ENCODE results near the gene CMBL. TPM values are rescaled to one million over a fixed set of nuclear protein-coding genes. Genes with fewer than 3 reads are reported as not detected.
A peak's percentile ranks its signal among the peaks of the same experiment; 100 is the strongest.

The CMBL gene
- total and polyA plus RNA-seq, 2 of the 13 experiments (the other 11 are each of a cell fraction or from before 2014, with no cell fraction given) = 11.5 to 17.0 TPM

DNA sequence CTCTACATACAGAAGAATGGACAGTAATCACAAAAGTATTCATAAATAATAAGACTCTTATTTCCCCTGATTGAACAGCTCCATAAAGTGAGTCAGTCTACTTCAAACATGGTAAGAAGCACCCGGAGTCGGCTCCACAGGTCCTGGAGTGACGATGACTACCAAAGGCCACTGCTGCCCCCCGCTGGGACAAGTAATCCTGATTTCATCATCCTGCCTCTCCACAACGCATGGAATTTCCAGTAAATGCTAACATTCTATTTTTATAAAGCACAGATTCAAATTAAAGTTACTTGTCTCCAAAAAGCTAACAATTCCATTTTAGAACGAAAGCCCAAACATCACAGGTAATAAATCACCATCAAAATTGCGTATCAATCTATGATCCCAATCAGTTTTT lies 74.2 kb downstream of the CMBL start (continued):
- no peak for TF ChIP-seq ZNF383 (CRISPR knock-in tag; IDR thresholded peaks at IDR 0.05; ENCODE audit: borderline replicate concordance)
- no peak for TF ChIP-seq TAF15 (IDR thresholded peaks at IDR 0.05; ENCODE audit: low read depth, low read length, poor library complexity, severe bottlenecking)
- TF ChIP-seq ZNF558 (CRISPR knock-in tag; IDR thresholded peaks at IDR 0.05; ENCODE audit: borderline replicate concordance) = no peak
- TF ChIP-seq, protein P1, sequence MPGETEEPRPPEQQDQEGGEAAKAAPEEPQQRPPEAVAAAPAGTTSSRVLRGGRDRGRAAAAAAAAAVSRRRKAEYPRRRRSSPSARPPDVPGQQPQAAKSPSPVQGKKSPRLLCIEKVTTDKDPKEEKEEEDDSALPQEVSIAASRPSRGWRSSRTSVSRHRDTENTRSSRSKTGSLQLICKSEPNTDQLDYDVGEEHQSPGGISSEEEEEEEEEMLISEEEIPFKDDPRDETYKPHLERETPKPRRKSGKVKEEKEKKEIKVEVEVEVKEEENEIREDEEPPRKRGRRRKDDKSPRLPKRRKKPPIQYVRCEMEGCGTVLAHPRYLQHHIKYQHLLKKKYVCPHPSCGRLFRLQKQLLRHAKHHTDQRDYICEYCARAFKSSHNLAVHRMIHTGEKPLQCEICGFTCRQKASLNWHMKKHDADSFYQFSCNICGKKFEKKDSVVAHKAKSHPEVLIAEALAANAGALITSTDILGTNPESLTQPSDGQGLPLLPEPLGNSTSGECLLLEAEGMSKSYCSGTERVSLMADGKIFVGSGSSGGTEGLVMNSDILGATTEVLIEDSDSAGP (CRISPR knock-in tag; IDR thresholded peaks at IDR 0.05; ENCODE audit: borderline replicate concordance) = no peak
- TF ChIP-seq ZBTB1 (CRISPR knock-in tag; IDR thresholded peaks at IDR 0.05; ENCODE audit: borderline replicate concordance) = no peak
- TF ChIP-seq, protein P2, sequence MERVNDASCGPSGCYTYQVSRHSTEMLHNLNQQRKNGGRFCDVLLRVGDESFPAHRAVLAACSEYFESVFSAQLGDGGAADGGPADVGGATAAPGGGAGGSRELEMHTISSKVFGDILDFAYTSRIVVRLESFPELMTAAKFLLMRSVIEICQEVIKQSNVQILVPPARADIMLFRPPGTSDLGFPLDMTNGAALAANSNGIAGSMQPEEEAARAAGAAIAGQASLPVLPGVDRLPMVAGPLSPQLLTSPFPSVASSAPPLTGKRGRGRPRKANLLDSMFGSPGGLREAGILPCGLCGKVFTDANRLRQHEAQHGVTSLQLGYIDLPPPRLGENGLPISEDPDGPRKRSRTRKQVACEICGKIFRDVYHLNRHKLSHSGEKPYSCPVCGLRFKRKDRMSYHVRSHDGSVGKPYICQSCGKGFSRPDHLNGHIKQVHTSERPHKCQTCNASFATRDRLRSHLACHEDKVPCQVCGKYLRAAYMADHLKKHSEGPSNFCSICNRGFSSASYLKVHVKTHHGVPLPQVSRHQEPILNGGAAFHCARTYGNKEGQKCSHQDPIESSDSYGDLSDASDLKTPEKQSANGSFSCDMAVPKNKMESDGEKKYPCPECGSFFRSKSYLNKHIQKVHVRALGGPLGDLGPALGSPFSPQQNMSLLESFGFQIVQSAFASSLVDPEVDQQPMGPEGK (CRISPR knock-in tag; IDR thresholded peaks at IDR 0.05) = no peak
- TF ChIP-seq CENPX (CRISPR knock-in tag; IDR thresholded peaks at IDR 0.05) = no peak
- TF ChIP-seq, protein P3, sequence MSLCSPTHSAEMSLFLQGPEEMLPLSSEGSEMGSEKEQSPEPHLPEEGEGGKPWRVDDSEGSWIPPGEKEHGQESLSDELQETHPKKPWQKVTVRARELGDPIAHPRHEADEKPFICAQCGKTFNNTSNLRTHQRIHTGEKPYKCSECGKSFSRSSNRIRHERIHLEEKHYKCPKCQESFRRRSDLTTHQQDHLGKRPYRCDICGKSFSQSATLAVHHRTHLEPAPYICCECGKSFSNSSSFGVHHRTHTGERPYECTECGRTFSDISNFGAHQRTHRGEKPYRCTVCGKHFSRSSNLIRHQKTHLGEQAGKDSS (CRISPR knock-in tag; IDR thresholded peaks at IDR 0.05; ENCODE audit: borderline replicate concordance, low read depth) = no peak
- TF ChIP-seq, protein P4, sequence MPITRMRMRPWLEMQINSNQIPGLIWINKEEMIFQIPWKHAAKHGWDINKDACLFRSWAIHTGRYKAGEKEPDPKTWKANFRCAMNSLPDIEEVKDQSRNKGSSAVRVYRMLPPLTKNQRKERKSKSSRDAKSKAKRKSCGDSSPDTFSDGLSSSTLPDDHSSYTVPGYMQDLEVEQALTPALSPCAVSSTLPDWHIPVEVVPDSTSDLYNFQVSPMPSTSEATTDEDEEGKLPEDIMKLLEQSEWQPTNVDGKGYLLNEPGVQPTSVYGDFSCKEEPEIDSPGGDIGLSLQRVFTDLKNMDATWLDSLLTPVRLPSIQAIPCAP (CRISPR knock-in tag; IDR thresholded peaks at IDR 0.05; ENCODE audit: low read depth) = no peak
- TF ChIP-seq, protein P5, sequence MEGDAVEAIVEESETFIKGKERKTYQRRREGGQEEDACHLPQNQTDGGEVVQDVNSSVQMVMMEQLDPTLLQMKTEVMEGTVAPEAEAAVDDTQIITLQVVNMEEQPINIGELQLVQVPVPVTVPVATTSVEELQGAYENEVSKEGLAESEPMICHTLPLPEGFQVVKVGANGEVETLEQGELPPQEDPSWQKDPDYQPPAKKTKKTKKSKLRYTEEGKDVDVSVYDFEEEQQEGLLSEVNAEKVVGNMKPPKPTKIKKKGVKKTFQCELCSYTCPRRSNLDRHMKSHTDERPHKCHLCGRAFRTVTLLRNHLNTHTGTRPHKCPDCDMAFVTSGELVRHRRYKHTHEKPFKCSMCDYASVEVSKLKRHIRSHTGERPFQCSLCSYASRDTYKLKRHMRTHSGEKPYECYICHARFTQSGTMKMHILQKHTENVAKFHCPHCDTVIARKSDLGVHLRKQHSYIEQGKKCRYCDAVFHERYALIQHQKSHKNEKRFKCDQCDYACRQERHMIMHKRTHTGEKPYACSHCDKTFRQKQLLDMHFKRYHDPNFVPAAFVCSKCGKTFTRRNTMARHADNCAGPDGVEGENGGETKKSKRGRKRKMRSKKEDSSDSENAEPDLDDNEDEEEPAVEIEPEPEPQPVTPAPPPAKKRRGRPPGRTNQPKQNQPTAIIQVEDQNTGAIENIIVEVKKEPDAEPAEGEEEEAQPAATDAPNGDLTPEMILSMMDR (CRISPR knock-in tag; IDR thresholded peaks at IDR 0.05) = peak; percentile 62
- no peak for TF ChIP-seq ZNF749 (CRISPR knock-in tag; IDR thresholded peaks at IDR 0.05; ENCODE audit: borderline replicate concordance)
- TF ChIP-seq, protein P6, sequence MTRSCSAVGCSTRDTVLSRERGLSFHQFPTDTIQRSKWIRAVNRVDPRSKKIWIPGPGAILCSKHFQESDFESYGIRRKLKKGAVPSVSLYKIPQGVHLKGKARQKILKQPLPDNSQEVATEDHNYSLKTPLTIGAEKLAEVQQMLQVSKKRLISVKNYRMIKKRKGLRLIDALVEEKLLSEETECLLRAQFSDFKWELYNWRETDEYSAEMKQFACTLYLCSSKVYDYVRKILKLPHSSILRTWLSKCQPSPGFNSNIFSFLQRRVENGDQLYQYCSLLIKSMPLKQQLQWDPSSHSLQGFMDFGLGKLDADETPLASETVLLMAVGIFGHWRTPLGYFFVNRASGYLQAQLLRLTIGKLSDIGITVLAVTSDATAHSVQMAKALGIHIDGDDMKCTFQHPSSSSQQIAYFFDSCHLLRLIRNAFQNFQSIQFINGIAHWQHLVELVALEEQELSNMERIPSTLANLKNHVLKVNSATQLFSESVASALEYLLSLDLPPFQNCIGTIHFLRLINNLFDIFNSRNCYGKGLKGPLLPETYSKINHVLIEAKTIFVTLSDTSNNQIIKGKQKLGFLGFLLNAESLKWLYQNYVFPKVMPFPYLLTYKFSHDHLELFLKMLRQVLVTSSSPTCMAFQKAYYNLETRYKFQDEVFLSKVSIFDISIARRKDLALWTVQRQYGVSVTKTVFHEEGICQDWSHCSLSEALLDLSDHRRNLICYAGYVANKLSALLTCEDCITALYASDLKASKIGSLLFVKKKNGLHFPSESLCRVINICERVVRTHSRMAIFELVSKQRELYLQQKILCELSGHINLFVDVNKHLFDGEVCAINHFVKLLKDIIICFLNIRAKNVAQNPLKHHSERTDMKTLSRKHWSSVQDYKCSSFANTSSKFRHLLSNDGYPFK (CRISPR knock-in tag; IDR thresholded peaks at IDR 0.05; ENCODE audit: borderline replicate concordance) = no peak
- TF ChIP-seq RARG (CRISPR knock-in tag; IDR thresholded peaks at IDR 0.05; ENCODE audit: low read depth) = no peak
- 0 out of 2 replicates have a peak, but pooled peaks have one; percentile 35 for TF ChIP-seq RAD21 (CRISPR knock-in tag; IDR thresholded peaks at IDR 0.05)
- TF ChIP-seq RCOR2 (CRISPR knock-in tag; IDR thresholded peaks at IDR 0.05) = no peak
- TF ChIP-seq STAG1 (CRISPR knock-in tag; IDR thresholded peaks at IDR 0.05) = peak; percentile 67
- no peak for TF ChIP-seq PCBP2 (optimal IDR thresholded peaks at IDR 0.05; ENCODE audit: low read depth, low read length, poor library complexity, severe bottlenecking)
- no peak for TF ChIP-seq ZNF20 (CRISPR knock-in tag; IDR thresholded peaks at IDR 0.05)

Data from HepG2 (cell line).